Measurements from ENCODE around the gene SLC5A8.
"Not testable (repeated sequence)": the region's sequence is repeated elsewhere in the genome, so short reads cannot be mapped to it uniquely, and the experiment has no call there.

SLC5A8 gene

GRCh38 chr12:101174541-101174940 lies 35.5 kb downstream of the SLC5A8 start:
- DNase-seq (ENCODE audit: low read depth, low spot score), result no peak
- in situ Hi-C loops (cut with HindIII; ENCODE audit: low sequenced_read_pairs), result no loop called here
- no peak for TF ChIP-seq CTCF (IDR thresholded peaks at IDR 0.05; ENCODE audit: low read depth, low read length)
- H3K4me3 ChIP-seq (ENCODE audit: low read depth, low read length), result no peak overlapping the region

GRCh38 chr12:101173197-101173749 lies 36.8 kb downstream of the SLC5A8 start:
- in situ Hi-C loops (cut with HindIII; ENCODE audit: low sequenced_read_pairs), result no loop called here

GRCh38 chr12:101172316-101172715 lies 37.7 kb downstream of the SLC5A8 start:
- no peak for TF ChIP-seq CTCF (IDR thresholded peaks at IDR 0.05; ENCODE audit: low read depth, low read length)
- H3K4me3 ChIP-seq (ENCODE audit: low read depth, low read length), result no peak overlapping the region
- DNase-seq (ENCODE audit: low read depth, low spot score), result no peak
- in situ Hi-C loops (cut with HindIII; ENCODE audit: low sequenced_read_pairs), result no loop called here

More at GRCh38 chr12:101173197-101173749, 36.8 kb downstream of the SLC5A8 start:
- no peak for DNase-seq (ENCODE audit: low read depth, low spot score)
- H3K4me3 ChIP-seq (ENCODE audit: low read depth, low read length), result no peak overlapping the region
- TF ChIP-seq CTCF (IDR thresholded peaks at IDR 0.05; ENCODE audit: low read depth, low read length), result no peak

- no peak for DNase-seq (ENCODE audit: low read depth, low spot score)
- in situ Hi-C loops (cut with HindIII; ENCODE audit: low sequenced_read_pairs), result no loop called here
- no peak for TF ChIP-seq CTCF (IDR thresholded peaks at IDR 0.05; ENCODE audit: low read depth, low read length)
- H3K4me3 ChIP-seq (ENCODE audit: low read depth, low read length), result no peak overlapping the region
Observed at GRCh38 chr12:101168001-101168400, 42.0 kb downstream of the SLC5A8 start.

- no peak overlapping the region for H3K4me3 ChIP-seq (ENCODE audit: low read depth, low read length)
- DNase-seq (ENCODE audit: low read depth, low spot score), result no peak
- in situ Hi-C loops (cut with HindIII; ENCODE audit: low sequenced_read_pairs), result no loop called here
- TF ChIP-seq CTCF (IDR thresholded peaks at IDR 0.05; ENCODE audit: low read depth, low read length), result no peak
Observed at GRCh38 chr12:101166866-101167265, 43.2 kb downstream of the SLC5A8 start.

- no peak overlapping the region for H3K4me3 ChIP-seq (ENCODE audit: low read depth, low read length)
- TF ChIP-seq CTCF (IDR thresholded peaks at IDR 0.05; ENCODE audit: low read depth, low read length), result no peak
- no peak for DNase-seq (ENCODE audit: low read depth, low spot score)
- in situ Hi-C loops (cut with HindIII; ENCODE audit: low sequenced_read_pairs), result no loop called here
Observed at GRCh38 chr12:101165319-101165718, 44.7 kb downstream of the SLC5A8 start.

GRCh38 chr12:101145777-101146431 lies 64.1 kb downstream of the SLC5A8 start:
- in situ Hi-C loops (cut with HindIII; ENCODE audit: low sequenced_read_pairs); DNase-seq (ENCODE audit: low read depth, low spot score); H3K4me3 ChIP-seq (ENCODE audit: low read depth, low read length): not testable (repeated sequence)
